Measurements from ENCODE around the gene ENOX1.

DNA sequence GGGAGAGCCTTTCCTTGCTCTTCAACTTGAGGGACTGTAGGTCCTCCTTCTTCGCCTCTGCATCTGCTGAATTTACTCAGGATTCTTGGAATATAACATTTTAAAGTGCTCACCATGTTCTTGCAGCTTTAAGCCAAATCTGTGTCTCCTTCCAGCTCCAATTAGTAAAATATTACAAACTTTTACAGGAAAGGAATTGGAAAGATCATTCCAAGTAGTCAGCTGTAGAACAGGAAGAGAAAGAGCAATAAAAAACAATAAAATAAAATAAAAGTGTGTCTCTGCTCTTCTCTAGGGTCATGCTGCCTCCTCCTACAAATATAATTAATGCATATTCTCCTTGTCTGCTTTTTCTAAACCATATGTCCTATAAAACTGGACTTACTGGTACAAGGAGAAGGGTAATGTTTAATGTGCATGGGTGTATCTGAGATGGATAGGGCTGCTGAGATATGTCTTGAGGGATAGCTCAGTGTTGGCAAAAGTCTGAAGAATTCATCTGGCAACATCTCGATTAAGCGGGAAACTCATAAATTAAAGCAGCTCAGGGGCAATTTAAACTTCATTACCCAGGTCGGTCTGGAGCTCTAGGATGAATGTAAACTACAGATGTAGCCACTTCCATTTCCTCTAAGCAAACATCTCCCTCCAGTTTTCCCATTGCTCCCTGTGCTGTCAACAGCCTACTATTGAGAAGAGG is 25.0 kb downstream of the ENOX1 start:
- TF ChIP-seq EZH2 (IDR thresholded peaks at IDR 0.05) = no peak
- no peak for TF ChIP-seq FOXP2 (optimal IDR thresholded peaks at IDR 0.05; ENCODE audit: control extremely low read depth, extremely low read length, insufficient read depth)

Data from SK-N-MC (cell line).